ENCODE data around the gene CSAD. TPM values are rescaled to one million over a fixed set of nuclear protein-coding genes. Genes with fewer than 3 reads are reported as not detected.
A peak's percentile ranks its signal among the peaks of the same experiment; 100 is the strongest.

The CSAD gene
- total RNA-seq, 1 experiment from 2014 or later: 19.2 TPM

DNA sequence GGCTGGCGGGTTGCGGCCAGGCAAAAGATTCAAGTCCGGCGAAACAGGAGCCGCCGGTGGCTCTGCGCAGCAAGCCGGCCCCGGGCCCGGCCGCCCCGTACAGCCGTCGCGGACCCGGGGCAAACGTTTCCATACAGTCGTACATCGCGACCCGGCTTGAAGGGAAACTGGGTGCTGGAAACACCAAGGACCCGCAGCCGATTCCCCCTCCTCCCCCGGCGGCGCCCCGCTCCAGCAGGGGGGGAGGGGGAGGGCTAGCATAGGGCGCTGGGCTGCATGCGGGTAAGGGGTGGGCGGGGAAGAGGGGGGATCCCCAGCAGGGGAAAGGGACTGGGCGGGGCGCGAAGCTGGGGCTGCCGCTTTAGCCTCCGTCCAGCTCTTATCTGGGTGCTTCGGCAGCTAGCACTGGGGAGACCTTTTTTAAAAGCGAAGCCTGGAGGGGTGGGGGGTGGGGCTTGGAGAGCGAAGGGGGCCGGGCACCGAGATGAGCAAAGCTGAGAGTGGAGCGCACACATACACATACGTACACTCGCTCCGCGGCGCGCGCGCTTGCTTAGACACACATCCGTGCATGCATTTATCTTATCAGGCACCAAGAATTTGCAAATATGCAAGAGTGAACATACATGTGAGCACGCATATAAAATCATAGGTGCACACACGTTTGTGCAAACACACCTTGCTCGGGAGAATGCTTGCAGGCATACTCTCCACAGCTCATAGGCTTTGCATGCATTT, 39.4 kb upstream of the CSAD start:
- Histone ChIP-seq H3K9ac (ENCODE audit: low read length) (peak overlapping the region; percentile 91), H3K79me2 (ENCODE audit: low read length) (no peaks in the 10 kb centered on the region), H2AFZ (ENCODE audit: low read length) (peak overlapping the region; percentile 85), H3K27me3 (ENCODE audit: low read length) (0 out of 2 replicates have a peak, but pooled peaks cover 3% of the 10 kb centered on the region), H3K9me3 (ENCODE audit: low read length) (no peaks in the 10 kb centered on the region), H3K4me3 (ENCODE audit: low read length) (peak overlapping the region; percentile 67), H3K4me1 (ENCODE audit: low read length) (peaks cover 33% of the 10 kb centered on the region), H3K9me2 (replicated peaks; ENCODE audit: insufficient read depth, low read length) (no peaks in the 10 kb centered on the region), H3K4me2 (ENCODE audit: low read depth, low read length, poor library complexity, severe bottlenecking) (peak overlapping the region; percentile 100), H4K20me1 (ENCODE audit: insufficient read depth, low read depth, low read length) (no peaks in the 10 kb centered on the region), H3K36me3 (ENCODE audit: insufficient read depth, low read length) (no peaks in the 10 kb centered on the region), H3K27ac (ENCODE audit: low read length) (peak overlapping the region; percentile 16; the same call in 1 of the 2 replicates)
- peak; percentile 89 for DNase-seq

DNA sequence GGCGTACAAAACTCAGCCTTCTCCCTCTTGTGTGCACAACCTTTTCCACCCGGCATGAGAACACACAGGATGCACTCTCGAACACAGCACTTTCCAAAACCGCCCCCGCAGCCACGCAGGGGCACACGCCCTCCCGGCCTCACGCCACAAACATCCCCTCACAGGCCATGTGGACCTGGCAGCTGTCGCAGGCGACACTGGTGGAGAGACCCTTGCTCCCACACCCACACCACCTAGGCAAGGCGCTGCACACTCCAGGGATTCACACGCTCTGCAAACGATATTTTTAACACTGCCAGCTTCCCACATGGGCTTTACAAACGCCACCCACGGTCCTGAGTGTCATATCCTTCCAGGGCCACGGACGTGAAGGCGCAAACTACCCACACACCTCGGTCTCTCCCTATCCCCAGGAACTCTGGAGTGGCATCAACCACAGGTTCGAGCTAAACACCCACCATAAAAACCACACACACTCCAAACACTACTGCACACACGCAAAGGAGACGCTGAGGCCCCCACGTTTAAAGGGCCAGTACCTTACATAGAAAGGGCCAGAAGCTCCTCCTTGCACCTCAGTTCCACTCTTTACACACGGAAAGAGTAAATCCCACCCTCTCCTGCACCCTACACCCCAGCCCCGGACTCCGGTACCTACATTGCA, 38.7 kb upstream of the CSAD start:
- Histone ChIP-seq H3K9me3 (ENCODE audit: low read length) (no peaks in the 10 kb centered on the region), H3K9ac (ENCODE audit: low read length) (peak overlapping the region; percentile 91), H3K79me2 (ENCODE audit: low read length) (no peaks in the 10 kb centered on the region), H2AFZ (ENCODE audit: low read length) (peak overlapping the region; percentile 48; the same call in 1 of the 2 replicates), H3K36me3 (ENCODE audit: insufficient read depth, low read length) (no peaks in the 10 kb centered on the region), H3K27ac (ENCODE audit: low read length) (no peak overlapping the region), H3K4me2 (ENCODE audit: low read depth, low read length, poor library complexity, severe bottlenecking) (peak overlapping the region; percentile 100), H4K20me1 (ENCODE audit: insufficient read depth, low read depth, low read length) (no peaks in the 10 kb centered on the region), H3K27me3 (ENCODE audit: low read length) (0 out of 2 replicates have a peak, but pooled peaks cover 3% of the 10 kb centered on the region), H3K4me1 (ENCODE audit: low read length) (peaks cover 33% of the 10 kb centered on the region), H3K4me3 (ENCODE audit: low read length) (peak overlapping the region; percentile 67), H3K9me2 (replicated peaks; ENCODE audit: insufficient read depth, low read length) (no peaks in the 10 kb centered on the region)
- peak; percentile 58 for DNase-seq

DNA sequence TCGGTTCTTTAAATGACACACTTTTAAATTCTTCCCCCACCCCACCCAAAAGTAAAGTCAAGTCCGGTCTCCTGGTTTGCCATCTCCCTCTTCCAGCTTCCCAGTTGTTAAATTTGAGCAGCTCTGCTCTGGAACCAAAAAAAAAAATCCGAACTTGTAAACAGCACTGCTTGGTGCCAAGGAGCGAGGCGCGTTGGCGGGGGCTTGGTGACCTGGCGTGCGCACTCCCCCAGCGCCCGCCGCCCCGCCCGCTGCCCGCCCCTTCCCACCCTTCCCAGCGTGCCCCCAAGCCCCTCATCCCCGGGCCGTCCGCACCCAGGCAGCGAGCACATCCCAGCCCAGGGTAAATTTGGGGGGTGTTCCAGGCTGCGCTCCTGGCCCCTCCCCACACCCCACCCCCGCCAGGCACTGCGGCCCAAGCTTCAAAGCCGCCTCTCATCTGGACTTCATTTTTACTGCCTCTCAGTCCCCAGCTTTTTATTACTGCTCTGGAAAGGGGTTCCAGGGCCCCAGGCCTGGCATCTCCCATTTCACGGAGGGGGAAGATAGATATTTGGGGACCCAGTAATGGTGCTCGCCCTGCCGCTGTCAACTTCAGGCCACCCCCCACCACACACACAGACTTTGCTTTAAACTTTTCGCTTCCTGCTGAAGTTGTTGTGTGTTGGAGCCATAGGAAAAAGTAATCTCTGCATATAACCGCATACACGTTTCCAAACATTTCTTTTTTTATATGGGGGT, 38.0 kb upstream of the CSAD start:
- Histone ChIP-seq H3K4me3 (ENCODE audit: low read length) (peak overlapping the region; percentile 67; the same call in 1 of the 2 replicates), H3K4me2 (ENCODE audit: low read depth, low read length, poor library complexity, severe bottlenecking) (peak overlapping the region; percentile 100), H3K79me2 (ENCODE audit: low read length) (no peaks in the 10 kb centered on the region), H3K4me1 (ENCODE audit: low read length) (peaks cover 33% of the 10 kb centered on the region), H4K20me1 (ENCODE audit: insufficient read depth, low read depth, low read length) (no peaks in the 10 kb centered on the region), H3K9ac (ENCODE audit: low read length) (peak overlapping the region; percentile 91; the same call in 1 of the 2 replicates), H3K9me3 (ENCODE audit: low read length) (no peaks in the 10 kb centered on the region), H3K36me3 (ENCODE audit: insufficient read depth, low read length) (no peaks in the 10 kb centered on the region), H2AFZ (ENCODE audit: low read length) (no peak overlapping the region), H3K27me3 (ENCODE audit: low read length) (0 out of 2 replicates have a peak, but pooled peaks cover 3% of the 10 kb centered on the region), H3K27ac (ENCODE audit: low read length) (no peak overlapping the region), H3K9me2 (replicated peaks; ENCODE audit: insufficient read depth, low read length) (no peaks in the 10 kb centered on the region)
- DNase-seq: no peak

DNA sequence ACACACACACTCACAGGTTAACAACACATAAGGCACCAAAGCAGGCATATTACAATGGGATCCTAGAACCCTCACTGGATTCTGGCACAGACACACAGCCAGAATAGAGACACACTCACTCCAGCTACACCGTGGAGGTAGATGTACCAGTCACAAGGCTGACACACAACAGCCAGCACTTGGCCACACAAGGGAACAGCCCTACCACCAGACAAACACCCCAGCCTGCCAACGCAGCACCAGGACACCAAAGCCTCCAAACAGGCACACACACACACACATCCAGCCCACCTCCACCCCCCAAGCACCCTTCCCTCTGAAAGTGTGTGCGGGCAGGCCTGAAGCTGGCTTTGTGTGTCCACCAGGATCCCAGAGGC, 37.2 kb upstream of the CSAD start:
- Histone ChIP-seq H3K4me1 (ENCODE audit: low read length) (peaks cover 40% of the 10 kb centered on the region), H3K36me3 (ENCODE audit: insufficient read depth, low read length) (no peaks in the 10 kb centered on the region), H2AFZ (ENCODE audit: low read length) (no peak overlapping the region), H3K79me2 (ENCODE audit: low read length) (no peaks in the 10 kb centered on the region), H3K9me2 (replicated peaks; ENCODE audit: insufficient read depth, low read length) (no peaks in the 10 kb centered on the region), H3K4me2 (ENCODE audit: low read depth, low read length, poor library complexity, severe bottlenecking) (no peak overlapping the region), H3K9me3 (ENCODE audit: low read length) (no peaks in the 10 kb centered on the region), H3K9ac (ENCODE audit: low read length) (no peak overlapping the region), H3K27ac (ENCODE audit: low read length) (no peak overlapping the region), H3K27me3 (ENCODE audit: low read length) (0 out of 2 replicates have a peak, but pooled peaks cover 3% of the 10 kb centered on the region), H4K20me1 (ENCODE audit: insufficient read depth, low read depth, low read length) (no peaks in the 10 kb centered on the region), H3K4me3 (ENCODE audit: low read length) (no peak overlapping the region)
- no peak for DNase-seq

DNA sequence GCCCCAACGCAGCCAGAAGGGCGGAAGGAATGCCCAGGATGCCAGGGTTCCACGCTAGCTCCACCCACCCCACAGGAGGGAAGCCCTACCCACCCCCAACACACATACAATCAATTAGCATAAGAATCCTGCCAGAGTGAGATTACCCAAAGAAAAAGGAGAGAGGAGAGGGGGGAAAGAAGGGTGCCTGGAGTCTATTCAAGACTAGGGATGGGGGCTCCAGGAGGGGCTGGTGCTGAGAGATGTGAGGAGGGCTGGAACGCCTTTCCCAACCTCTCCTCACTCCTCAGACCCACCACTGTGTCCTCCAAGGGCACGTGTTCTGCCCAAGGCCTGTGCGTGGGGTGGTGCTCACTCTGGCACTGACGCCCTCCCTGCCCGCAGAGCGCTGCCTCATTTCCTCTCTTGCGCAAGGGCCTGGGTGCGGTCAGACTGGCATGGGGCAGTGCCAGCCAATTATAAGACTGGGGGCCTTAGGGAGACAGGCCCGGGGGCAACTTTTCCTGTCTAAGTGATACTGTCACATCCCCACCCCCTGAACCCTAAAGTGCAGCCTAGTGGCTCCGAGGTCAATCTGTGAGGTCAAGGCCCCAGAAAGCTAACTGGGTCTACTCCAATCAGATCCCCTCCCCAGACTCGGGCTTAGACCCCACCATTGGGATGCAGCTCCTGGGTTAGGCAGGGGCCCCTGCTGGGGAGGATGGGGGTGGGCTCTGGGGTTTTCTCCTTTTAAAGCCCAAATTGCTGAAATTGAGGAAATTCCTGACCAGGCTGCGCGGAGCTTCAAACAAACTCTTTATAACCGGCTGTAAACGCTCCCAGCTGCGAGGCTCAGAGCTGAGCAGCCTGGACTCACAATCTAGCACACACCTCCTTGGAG, 36.6 kb upstream of the CSAD start:
- no peaks in the 10 kb centered on the region for H3K9me2 ChIP-seq (replicated peaks; ENCODE audit: insufficient read depth, low read length)
- no peaks in the 10 kb centered on the region for H3K79me2 ChIP-seq (ENCODE audit: low read length)
- H2AFZ ChIP-seq (ENCODE audit: low read length): no peak overlapping the region
- no peak overlapping the region for H3K9ac ChIP-seq (ENCODE audit: low read length)
- H3K9me3 ChIP-seq (ENCODE audit: low read length): no peaks in the 10 kb centered on the region
- no peak overlapping the region for H3K4me3 ChIP-seq (ENCODE audit: low read length)
- H3K36me3 ChIP-seq (ENCODE audit: insufficient read depth, low read length): no peaks in the 10 kb centered on the region
- no peak for DNase-seq
- peaks cover 41% of the 10 kb centered on the region for H3K4me1 ChIP-seq (ENCODE audit: low read length)
- H3K27me3 ChIP-seq (ENCODE audit: low read length): 0 out of 2 replicates have a peak, but pooled peaks cover 3% of the 10 kb centered on the region
- no peak overlapping the region for H3K27ac ChIP-seq (ENCODE audit: low read length)
- H3K4me2 ChIP-seq (ENCODE audit: low read depth, low read length, poor library complexity, severe bottlenecking): no peak overlapping the region
- no peaks in the 10 kb centered on the region for H4K20me1 ChIP-seq (ENCODE audit: insufficient read depth, low read depth, low read length)

DNA sequence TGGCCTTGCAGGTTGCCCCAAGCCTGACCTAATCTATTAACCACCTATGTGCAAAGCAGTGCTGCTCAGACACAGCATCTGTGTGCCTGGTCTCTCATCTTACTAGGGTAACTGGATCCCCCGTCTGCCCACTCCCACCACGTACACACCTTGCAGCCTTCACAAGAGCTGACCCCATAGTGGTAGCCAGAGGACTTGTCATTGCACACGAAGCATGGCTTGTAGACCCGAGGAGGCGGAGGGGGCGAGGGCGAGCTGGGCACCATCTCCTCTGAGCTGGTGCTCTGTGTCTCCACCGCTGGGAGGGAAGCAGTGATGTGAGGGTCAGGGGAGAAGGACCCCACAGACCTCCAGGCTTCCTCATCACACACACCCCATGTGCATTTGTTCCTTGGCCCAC, 34.8 kb upstream of the CSAD start:
- H3K79me2 ChIP-seq (ENCODE audit: low read length): no peaks in the 10 kb centered on the region
- no peaks in the 10 kb centered on the region for H3K9me2 ChIP-seq (replicated peaks; ENCODE audit: insufficient read depth, low read length)
- no peak for DNase-seq
- H3K9me3 ChIP-seq (ENCODE audit: low read length): no peaks in the 10 kb centered on the region
- no peak overlapping the region for H3K27ac ChIP-seq (ENCODE audit: low read length)
- H3K4me1 ChIP-seq (ENCODE audit: low read length): peaks cover 37% of the 10 kb centered on the region
- no peaks in the 10 kb centered on the region for H4K20me1 ChIP-seq (ENCODE audit: insufficient read depth, low read depth, low read length)
- no peak overlapping the region for H3K4me2 ChIP-seq (ENCODE audit: low read depth, low read length, poor library complexity, severe bottlenecking)
- 0 out of 2 replicates have a peak, but pooled peaks cover 3% of the 10 kb centered on the region for H3K27me3 ChIP-seq (ENCODE audit: low read length)
- H3K9ac ChIP-seq (ENCODE audit: low read length): no peak overlapping the region
- no peak overlapping the region for H2AFZ ChIP-seq (ENCODE audit: low read length)
- H3K36me3 ChIP-seq (ENCODE audit: insufficient read depth, low read length): no peaks in the 10 kb centered on the region
- no peak overlapping the region for H3K4me3 ChIP-seq (ENCODE audit: low read length)

DNA sequence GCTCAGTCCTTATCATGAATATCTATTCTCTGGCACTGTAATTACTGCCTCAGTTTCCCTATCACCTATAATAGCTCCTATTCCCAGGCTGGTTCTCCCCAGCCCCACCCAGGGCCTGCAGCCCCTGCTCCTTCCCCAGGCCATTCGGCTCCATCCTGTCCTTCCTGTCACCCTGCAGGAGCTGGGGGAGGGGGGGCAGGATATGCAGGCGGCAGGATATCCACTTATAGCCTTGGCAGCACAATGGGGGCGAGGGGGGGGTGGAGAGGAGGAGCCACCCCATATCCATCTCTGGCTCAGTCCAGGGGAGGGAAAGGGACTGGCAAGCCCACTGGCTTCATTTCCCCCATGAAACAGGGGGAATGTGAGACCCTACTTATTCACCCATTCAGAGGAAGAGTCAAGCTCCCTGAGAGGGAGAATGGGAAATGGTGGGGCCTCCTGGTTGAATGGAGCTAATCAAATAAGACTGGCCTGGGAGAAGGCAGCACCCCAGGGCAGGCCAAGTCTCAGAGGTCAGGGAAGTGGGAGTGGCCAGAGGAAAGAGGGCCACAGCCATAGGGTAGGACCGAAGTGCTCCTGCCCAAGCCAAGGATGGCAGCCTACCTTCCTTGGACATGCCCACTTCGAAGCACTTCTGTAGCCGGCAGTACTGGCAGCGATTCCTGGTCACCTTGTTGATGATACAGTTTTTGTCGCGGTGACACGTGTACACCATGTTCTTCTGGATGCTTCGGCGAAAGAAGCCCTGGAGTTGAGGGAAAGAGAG, 34.1 kb upstream of the CSAD start:
- Histone ChIP-seq H3K9ac (ENCODE audit: low read length) (no peak overlapping the region), H3K79me2 (ENCODE audit: low read length) (no peaks in the 10 kb centered on the region), H3K4me2 (ENCODE audit: low read depth, low read length, poor library complexity, severe bottlenecking) (no peak overlapping the region), H4K20me1 (ENCODE audit: insufficient read depth, low read depth, low read length) (no peaks in the 10 kb centered on the region), H3K36me3 (ENCODE audit: insufficient read depth, low read length) (no peaks in the 10 kb centered on the region), H3K4me3 (ENCODE audit: low read length) (no peak overlapping the region), H3K9me3 (ENCODE audit: low read length) (no peaks in the 10 kb centered on the region), H3K27me3 (ENCODE audit: low read length) (0 out of 2 replicates have a peak, but pooled peaks cover 3% of the 10 kb centered on the region), H3K9me2 (replicated peaks; ENCODE audit: insufficient read depth, low read length) (no peaks in the 10 kb centered on the region), H2AFZ (ENCODE audit: low read length) (no peak overlapping the region), H3K4me1 (ENCODE audit: low read length) (peaks cover 31% of the 10 kb centered on the region), H3K27ac (ENCODE audit: low read length) (no peak overlapping the region)
- no peak for DNase-seq

All from Karpas-422 (cell line).